GM18526 (cell line): ENCODE measurements around the gene ELF1.

ENCODE experiments used
- POLR2A ChIP-seq: IDR thresholded peaks from 3 replicates; pipeline ENCODE4 v1.6.1; 2011; ENCODE audit not compliant: insufficient read length; ENCODE audit errors: extremely low read depth

The ELF1 gene

GRCh38 chr13:41017817-41018601, 1.1 kb downstream of the ELF1 start:
- TF ChIP-seq POLR2A: no peak

GRCh38 chr13:41017159-41017558, 2.0 kb downstream of the ELF1 start:
- TF ChIP-seq POLR2A: no peak

- no peak for TF ChIP-seq POLR2A
These were observed 3.2 kb downstream of the ELF1 start for GRCh38 chr13:41015920-41016319.

GRCh38 chr13:41013835-41014234, 5.3 kb downstream of the ELF1 start:
- no peak for TF ChIP-seq POLR2A

GRCh38 chr13:41012536-41012935, 6.6 kb downstream of the ELF1 start:
- TF ChIP-seq POLR2A: no peak

GRCh38 chr13:41011382-41011956, 7.6 kb downstream of the ELF1 start:
- TF ChIP-seq POLR2A: no peak

GRCh38 chr13:41008349-41008980, 10.7 kb downstream of the ELF1 start:
- no peak for TF ChIP-seq POLR2A

- TF ChIP-seq POLR2A: no peak
These were observed 11.4 kb downstream of the ELF1 start for GRCh38 chr13:41007744-41008128.

- TF ChIP-seq POLR2A: no peak
These were observed 12.0 kb downstream of the ELF1 start for GRCh38 chr13:41006978-41007743.

GRCh38 chr13:41006306-41006705, 12.8 kb downstream of the ELF1 start:
- TF ChIP-seq POLR2A: no peak

- no peak for TF ChIP-seq POLR2A
These were observed 13.4 kb downstream of the ELF1 start for GRCh38 chr13:41005704-41006103.

GRCh38 chr13:41004875-41005693, 14.0 kb downstream of the ELF1 start:
- TF ChIP-seq POLR2A: no peak

- no peak for TF ChIP-seq POLR2A
These were observed 16.5 kb downstream of the ELF1 start for GRCh38 chr13:41002606-41003005.

GRCh38 chr13:41001695-41002094, 17.4 kb downstream of the ELF1 start:
- no peak for TF ChIP-seq POLR2A

- TF ChIP-seq POLR2A: no peak
These were observed 19.7 kb downstream of the ELF1 start for GRCh38 chr13:40999416-40999815.
